Neural progenitor cell (in vitro differentiated cells): ENCODE results near the gene TMEM35A.

ENCODE experiments used
- CTCF ChIP-seq: fragments of 200-600 bp; sonication (generic); IDR thresholded peaks from 2 replicates; pipeline ENCODE4 v1.5.1; 2017; ENCODE audit warnings: antibody characterized with exemption, mild to moderate bottlenecking
- EZH2 ChIP-seq: fragments of 200-600 bp; sonication (generic); IDR thresholded peaks from 2 replicates; pipeline ENCODE4 v1.6.1; 2017; ENCODE audit warnings: antibody characterized with exemption, mild to moderate bottlenecking, moderate library complexity

- TF ChIP-seq CTCF (no peak), EZH2 (no peak)
Measured at GRCh38 chrX:101117701-101118100, 39.0 kb downstream of the TMEM35A start.
